Stimulated activated naive CD8-positive, alpha-beta T cell treated with anti-CD3 and anti-CD28 coated beads, Interleukin-15, Interleukin-2, amounts not matched to agents 100 ng/mL and 50 ng/mL, for 24 hours (primary cell): ENCODE data around the gene SH3BP1.

Source experiments
- H3K27ac Mint-ChIP-seq: one replicate; pipeline ENCODE4 v1.8.0; 2021; ENCODE audit warnings: mild to moderate bottlenecking, mixed read lengths
- H3K27me3 Mint-ChIP-seq: one replicate; pipeline ENCODE4 v1.8.0; 2021; ENCODE audit warnings: mixed read lengths
- H3K36me3 Mint-ChIP-seq: one replicate; pipeline ENCODE4 v1.8.0; 2021; ENCODE audit warnings: low read depth, mixed read lengths
- H3K4me1 Mint-ChIP-seq: one replicate; pipeline ENCODE4 v1.8.0; 2021; ENCODE audit warnings: low read depth, mixed read lengths
- H3K4me3 Mint-ChIP-seq: one replicate; pipeline ENCODE4 v1.8.0; 2021; ENCODE audit warnings: mild to moderate bottlenecking, mixed read lengths
- H3K9me3 Mint-ChIP-seq: one replicate; pipeline ENCODE4 v1.8.0; 2021; ENCODE audit warnings: mixed read lengths

Gene SH3BP1

GRCh38 chr22:37657590-37658132, 18.2 kb downstream of the SH3BP1 start:
- peak overlapping the region; percentile 87 for H3K4me3 Mint-ChIP-seq
- H3K36me3 Mint-ChIP-seq = peaks cover 20% of the 10 kb centered on the region
- peak overlapping the region; percentile 91 for H3K27ac Mint-ChIP-seq

DNA sequence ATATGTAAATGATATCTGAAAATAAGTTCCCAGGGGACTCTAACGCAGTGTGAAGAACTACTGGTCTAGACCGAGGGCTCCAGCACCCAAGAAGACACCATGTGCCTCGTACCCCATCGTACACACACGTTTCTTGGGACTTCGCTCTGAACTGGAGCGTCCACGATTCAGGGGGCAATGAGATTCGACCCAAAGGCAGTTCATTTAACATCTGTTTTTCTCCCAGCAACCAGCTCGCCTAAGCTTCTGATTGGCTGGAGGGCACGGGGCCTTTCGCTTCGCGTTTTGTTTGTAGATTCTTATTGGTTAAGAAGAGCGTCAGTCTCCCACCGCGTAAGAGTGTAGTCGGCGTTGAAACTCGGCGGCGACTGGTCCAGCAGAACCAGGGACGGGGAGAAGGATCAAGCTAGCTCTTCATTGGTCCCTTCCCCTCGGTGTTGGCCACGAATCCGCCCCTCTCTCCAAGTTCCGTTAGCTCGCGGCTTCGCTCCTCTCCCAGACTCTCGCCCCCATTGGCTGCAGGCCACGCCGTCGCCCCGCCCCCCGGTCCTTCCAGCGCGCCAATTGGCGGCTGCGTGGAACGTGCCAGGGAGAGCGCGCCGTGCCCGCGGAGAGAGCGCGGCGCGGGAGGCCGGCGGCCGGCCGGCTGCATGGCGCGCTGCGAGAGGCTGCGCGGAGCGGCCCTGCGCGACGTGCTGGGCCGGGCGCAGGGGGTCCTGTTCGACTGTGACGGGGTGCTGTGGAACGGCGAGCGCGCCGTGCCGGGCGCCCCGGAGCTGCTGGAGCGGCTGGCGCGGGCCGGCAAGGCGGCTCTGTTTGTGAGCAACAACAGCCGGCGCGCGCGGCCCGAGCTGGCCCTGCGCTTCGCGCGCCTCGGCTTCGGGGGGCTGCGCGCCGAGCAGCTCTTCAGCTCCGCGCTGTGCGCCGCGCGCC, 18.9 kb downstream of the SH3BP1 start, which contains the start of gene PDXP:
Gene PDXP (plus strand): TSS at position 591 of the 933 bp plus-strand sequence. CDS start 60 bp downstream, at position 651.
- Mint-ChIP-seq H3K27ac (peak within 1 kb of the TSS; percentile 91), H3K4me1 (peaks cover 41% of the 10 kb centered on the region), H3K4me3 (peak within 1 kb of the TSS; percentile 89), H3K9me3 (no peaks in the 10 kb centered on the region), H3K36me3 (peaks cover 13% of the 10 kb centered on the region), H3K27me3 (no peaks in the 10 kb centered on the region)

More at GRCh38 chr22:37657590-37658132, 18.2 kb downstream of the SH3BP1 start:
- H3K9me3 Mint-ChIP-seq = no peaks in the 10 kb centered on the region
- no peaks in the 10 kb centered on the region for H3K27me3 Mint-ChIP-seq
- H3K4me1 Mint-ChIP-seq = peaks cover 41% of the 10 kb centered on the region

- Mint-ChIP-seq H3K27me3 (no peaks in the 10 kb centered on the region), H3K27ac (peak overlapping the region; percentile 63), H3K36me3 (peaks cover 12% of the 10 kb centered on the region), H3K9me3 (no peaks in the 10 kb centered on the region), H3K4me1 (peaks cover 41% of the 10 kb centered on the region), H3K4me3 (peak overlapping the region; percentile 89)
These were observed 19.8 kb downstream of the SH3BP1 start for GRCh38 chr22:37659066-37659896.

DNA sequence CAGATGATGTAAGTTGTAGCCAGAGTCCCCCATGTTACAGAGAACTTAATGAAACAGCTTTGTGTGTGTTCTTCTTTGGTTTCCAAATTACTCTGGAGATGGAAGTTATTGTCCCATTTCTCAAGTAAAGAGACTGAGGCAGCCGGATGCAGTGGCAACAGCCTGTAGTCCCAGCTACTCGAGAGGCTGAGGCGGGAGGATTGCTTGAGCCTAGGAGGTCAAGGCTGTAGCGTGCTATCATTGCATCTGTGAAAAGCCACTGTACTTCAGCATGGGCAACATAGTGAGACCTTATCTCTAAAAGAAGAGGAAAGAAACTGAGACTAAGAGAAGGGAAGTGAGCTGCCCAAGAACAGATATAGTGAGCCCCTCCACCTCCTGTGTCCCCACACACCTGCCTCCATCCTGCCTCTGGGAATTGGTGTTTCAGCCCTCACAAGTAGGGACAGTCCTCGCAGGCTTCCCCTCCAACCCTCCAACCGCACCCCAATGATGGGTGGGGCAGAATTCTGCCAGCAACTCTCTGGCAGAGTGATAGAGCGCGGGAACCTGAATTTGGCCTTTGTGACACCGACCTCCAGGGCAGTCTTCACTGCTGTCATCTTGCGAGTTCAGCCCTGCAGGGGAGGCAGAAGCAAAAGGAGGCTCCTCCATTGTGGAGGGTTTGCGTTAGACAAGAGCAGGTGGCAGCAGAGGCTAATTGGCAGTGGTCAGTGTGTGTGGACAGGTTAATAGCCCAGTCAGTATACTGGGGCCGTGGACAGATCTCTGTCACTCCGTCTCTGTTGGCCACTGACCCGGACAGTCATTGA, 20.6 kb downstream of the SH3BP1 start:
- no peaks in the 10 kb centered on the region for H3K9me3 Mint-ChIP-seq
- H3K4me1 Mint-ChIP-seq = peaks cover 41% of the 10 kb centered on the region
- H3K27me3 Mint-ChIP-seq = no peaks in the 10 kb centered on the region

GRCh38 chr22:37660709-37661045, 21.2 kb downstream of the SH3BP1 start:
- no peaks in the 10 kb centered on the region for H3K27me3 Mint-ChIP-seq
- H3K36me3 Mint-ChIP-seq = peaks cover 15% of the 10 kb centered on the region
- H3K4me3 Mint-ChIP-seq = peak overlapping the region; percentile 89
- H3K9me3 Mint-ChIP-seq = no peaks in the 10 kb centered on the region
- H3K27ac Mint-ChIP-seq = no peak overlapping the region
- peaks cover 41% of the 10 kb centered on the region for H3K4me1 Mint-ChIP-seq

More for the DNA sequence above, 20.6 kb downstream of the SH3BP1 start:
- H3K4me3 Mint-ChIP-seq = peak overlapping the region; percentile 89
- peak overlapping the region; percentile 63 for H3K27ac Mint-ChIP-seq
- H3K36me3 Mint-ChIP-seq = peaks cover 12% of the 10 kb centered on the region

DNA sequence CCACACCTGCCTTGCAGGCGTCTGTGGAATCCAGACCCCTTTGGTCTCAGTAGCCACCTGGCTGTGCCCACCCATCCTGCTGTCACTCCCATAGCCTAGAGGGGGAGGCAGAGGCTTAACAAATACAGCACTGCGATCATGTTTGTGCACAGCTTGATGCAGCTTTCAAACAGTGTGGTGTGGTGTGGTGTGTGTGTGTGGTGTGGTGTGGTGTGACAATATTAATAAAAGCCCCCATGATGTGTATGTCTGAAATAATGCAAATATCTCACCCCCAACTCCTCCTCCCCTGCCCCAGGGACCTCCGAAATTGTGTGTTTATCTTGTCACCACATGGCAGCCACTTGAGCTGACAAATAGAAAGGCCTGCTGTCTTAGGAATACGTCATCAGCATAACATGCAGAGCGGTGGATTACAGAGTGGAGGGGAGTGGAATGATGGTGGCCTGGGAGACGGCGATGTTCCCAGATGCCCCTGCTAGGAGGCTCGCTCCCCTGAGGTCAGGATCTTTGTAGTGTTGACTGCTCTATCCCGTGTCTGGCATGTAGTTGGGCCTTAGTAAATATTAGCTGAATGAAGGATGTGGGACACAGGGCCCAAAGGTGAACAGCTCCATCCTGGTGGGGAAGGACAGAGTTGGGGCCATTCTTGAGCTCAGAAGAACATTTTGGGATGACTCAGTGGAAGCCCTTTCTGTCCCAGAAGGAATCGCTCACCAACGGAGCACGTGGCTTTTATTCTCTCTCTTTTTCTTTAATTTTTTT, 21.9 kb downstream of the SH3BP1 start:
- H3K9me3 Mint-ChIP-seq = no peaks in the 10 kb centered on the region
- H3K27me3 Mint-ChIP-seq = no peaks in the 10 kb centered on the region
- H3K4me1 Mint-ChIP-seq = peaks cover 43% of the 10 kb centered on the region
- H3K4me3 Mint-ChIP-seq = peak overlapping the region; percentile 9
- peaks cover 19% of the 10 kb centered on the region for H3K36me3 Mint-ChIP-seq
- no peak overlapping the region for H3K27ac Mint-ChIP-seq

DNA sequence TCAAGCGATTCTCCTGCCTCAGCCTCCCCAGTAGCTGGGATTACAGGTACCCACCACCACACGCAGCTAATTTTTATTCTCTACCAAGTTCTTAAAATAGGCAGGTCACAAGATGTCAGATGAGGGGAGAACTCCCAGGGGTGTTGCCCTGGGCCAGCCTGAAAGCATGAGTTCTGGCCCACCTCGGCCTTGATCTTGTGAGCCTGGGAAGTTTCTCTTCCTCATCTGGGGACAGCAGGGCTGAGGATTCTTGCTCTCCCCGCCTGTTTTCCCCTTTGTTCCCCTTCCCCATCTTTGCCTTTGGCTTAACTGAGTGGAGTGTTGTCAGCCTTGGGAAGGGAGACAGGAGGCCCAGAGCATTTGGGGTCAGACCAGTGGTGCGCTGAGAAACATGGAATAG, 22.6 kb downstream of the SH3BP1 start:
- Mint-ChIP-seq H3K9me3 (no peaks in the 10 kb centered on the region), H3K36me3 (peaks cover 25% of the 10 kb centered on the region), H3K27me3 (no peaks in the 10 kb centered on the region), H3K4me1 (peaks cover 43% of the 10 kb centered on the region), H3K27ac (no peak overlapping the region), H3K4me3 (no peak overlapping the region)

- Mint-ChIP-seq H3K4me3 (no peak overlapping the region), H3K27me3 (no peaks in the 10 kb centered on the region), H3K9me3 (no peaks in the 10 kb centered on the region)
These were observed 24.2 kb downstream of the SH3BP1 start for GRCh38 chr22:37663521-37664140.

GRCh38 chr22:37664249-37665101, 25.0 kb downstream of the SH3BP1 start:
- H3K36me3 Mint-ChIP-seq = peaks cover 25% of the 10 kb centered on the region
- H3K9me3 Mint-ChIP-seq = no peaks in the 10 kb centered on the region
- no peak overlapping the region for H3K4me3 Mint-ChIP-seq
- no peak overlapping the region for H3K27ac Mint-ChIP-seq
- H3K4me1 Mint-ChIP-seq = peaks cover 33% of the 10 kb centered on the region
- H3K27me3 Mint-ChIP-seq = no peaks in the 10 kb centered on the region

More at GRCh38 chr22:37663521-37664140, 24.2 kb downstream of the SH3BP1 start:
- Mint-ChIP-seq H3K27ac (no peak overlapping the region), H3K4me1 (peaks cover 34% of the 10 kb centered on the region), H3K36me3 (peaks cover 25% of the 10 kb centered on the region)

DNA sequence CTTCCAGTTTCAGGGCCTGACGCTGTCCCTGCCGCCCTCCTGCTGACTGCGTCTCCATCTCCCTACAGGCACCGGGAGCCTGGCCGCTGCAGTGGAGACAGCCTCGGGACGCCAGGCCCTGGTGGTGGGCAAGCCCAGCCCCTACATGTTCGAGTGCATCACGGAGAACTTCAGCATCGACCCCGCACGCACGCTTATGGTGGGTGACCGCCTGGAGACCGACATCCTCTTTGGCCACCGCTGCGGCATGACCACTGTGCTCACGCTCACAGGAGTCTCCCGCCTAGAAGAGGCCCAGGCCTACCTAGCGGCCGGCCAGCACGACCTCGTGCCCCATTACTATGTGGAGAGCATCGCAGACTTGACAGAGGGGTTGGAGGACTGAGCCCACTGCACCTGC, 26.0 kb downstream of the SH3BP1 start:
- Mint-ChIP-seq H3K27me3 (no peaks in the 10 kb centered on the region), H3K4me3 (no peak overlapping the region), H3K27ac (no peak overlapping the region), H3K36me3 (peaks cover 21% of the 10 kb centered on the region), H3K4me1 (peaks cover 27% of the 10 kb centered on the region), H3K9me3 (no peaks in the 10 kb centered on the region)

DNA sequence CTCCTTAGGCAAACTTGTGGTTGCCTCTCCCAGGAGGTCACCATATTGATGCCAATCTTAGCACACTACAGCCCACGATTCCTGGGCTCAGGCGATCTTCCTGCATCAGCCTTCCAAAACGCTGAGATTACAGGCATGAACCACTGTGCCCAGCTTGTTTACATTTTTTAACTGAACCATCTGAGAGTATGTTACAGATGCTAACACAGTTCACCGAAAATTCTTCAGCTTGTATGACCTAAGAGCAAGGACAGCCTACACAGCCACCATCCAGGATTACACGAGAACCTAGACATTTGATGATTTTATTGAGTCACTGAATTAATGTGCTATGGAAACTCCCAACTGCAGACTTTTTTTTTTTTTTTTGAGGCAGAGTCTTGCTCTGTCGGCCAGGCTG, 30.1 kb downstream of the SH3BP1 start:
- Mint-ChIP-seq H3K4me3 (no peak overlapping the region), H3K9me3 (no peaks in the 10 kb centered on the region), H3K27ac (peak overlapping the region; percentile 41), H3K4me1 (peaks cover 40% of the 10 kb centered on the region), H3K27me3 (no peaks in the 10 kb centered on the region), H3K36me3 (peaks cover 16% of the 10 kb centered on the region)

DNA sequence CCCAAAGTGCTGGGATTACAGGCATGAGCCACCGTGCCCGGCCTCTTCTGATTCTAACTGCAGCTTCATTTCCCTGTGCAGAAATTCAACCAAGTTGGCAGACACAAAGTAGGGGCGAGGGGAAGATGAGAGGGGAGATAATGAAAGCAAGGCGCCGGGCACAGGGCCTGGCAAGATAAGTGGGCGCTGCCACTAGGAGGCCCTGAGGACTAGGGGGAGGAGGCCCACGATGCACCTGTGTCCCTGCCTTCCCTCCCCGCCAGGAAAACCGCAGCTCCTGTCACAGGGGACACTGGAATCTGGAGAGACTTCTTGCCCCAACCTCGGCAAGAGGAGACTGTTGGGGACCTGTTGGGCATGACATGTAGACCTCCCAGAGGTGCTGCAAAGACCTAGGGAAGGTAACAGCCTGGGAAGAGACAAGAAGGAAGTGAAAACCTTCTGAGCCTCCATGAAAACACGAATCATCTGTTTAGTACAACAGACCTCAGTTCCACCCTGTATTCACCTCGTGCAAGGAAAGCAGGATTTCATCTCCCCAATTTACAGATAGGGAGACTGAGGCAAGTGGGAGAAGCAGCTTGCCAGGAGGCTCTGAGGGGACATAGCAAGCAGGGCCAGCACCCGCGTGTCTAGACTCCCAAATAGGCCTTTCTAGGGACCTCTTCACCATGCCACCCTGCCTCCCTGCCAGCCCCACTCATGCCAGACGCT, 32.9 kb downstream of the SH3BP1 start:
- H3K27me3 Mint-ChIP-seq = no peaks in the 10 kb centered on the region
- peak overlapping the region; percentile 73 for H3K27ac Mint-ChIP-seq
- H3K4me1 Mint-ChIP-seq = peaks cover 62% of the 10 kb centered on the region
- peaks cover 1% of the 10 kb centered on the region for H3K36me3 Mint-ChIP-seq
- no peaks in the 10 kb centered on the region for H3K9me3 Mint-ChIP-seq
- H3K4me3 Mint-ChIP-seq = peak overlapping the region; percentile 26
